Breast epithelium (tissue), 3 donors: ENCODE data around the gene HDAC4.

Experiments
- CTCF ChIP-seq, 3 donors: fragments of 450-650 bp; IDR thresholded peaks; one replicate each; pipeline ENCODE4 v1.5.1; 2016 to 2017; ENCODE audit warnings: antibody characterized with exemption in 3 of 3, mild to moderate bottlenecking in 3 of 3, moderate library complexity in 3 of 3
- POLR2A ChIP-seq: fragments of 450-650 bp; IDR thresholded peaks from one replicate; pipeline ENCODE4 v1.6.1; 2016; ENCODE audit warnings: antibody characterized with exemption, mild to moderate bottlenecking, moderate library complexity
- POLR2AphosphoS5 ChIP-seq, 3 donors: sonication (generic); formaldehyde crosslinking; IDR thresholded peaks; one replicate each; pipeline ENCODE4 v1.6.1; 2017; ENCODE audit warnings: antibody characterized with exemption in 3 of 3

DNA sequence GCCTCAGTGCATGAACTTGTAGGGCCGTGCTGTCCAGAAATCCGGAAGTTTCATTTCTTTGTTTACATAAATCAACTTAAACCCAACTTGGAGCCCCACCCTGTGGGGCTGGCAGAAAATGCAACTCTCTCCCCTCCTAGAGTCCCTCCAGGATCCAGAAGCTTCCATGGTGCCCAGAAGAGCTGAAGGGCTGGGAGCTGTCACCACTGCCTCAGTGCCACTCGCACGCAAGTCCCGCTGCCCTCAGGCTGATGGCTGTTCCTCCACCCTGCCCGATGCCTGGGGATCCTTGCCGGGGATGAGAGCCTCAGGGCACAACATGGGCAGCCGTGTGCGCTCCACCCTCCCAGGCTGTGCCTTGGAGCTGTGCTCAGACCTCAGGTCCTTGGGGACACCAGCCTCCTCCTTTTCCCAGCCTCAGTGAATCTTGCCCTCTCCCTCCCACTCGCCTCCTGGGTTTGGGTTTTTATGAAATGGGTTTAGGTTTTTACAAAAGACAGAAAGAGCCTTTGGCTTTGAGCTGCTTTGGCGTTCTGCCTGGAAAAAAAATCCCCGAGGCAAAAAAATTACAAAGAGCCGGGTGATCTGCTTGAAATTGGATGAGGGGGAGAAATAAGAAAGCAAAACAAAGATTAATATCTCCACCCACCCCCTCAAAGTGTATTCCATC lies 397.7 kb downstream of the HDAC4 start:
- no peak for TF ChIP-seq CTCF (IDR thresholded peaks at IDR 0.05)
- no peak for TF ChIP-seq POLR2A
- TF ChIP-seq POLR2AphosphoS5 (IDR thresholded peaks at IDR 0.05) = no peak
